AG09309 (cell line): ENCODE results near the gene KIAA0825.

Experiments
- DNase-seq: peaks from one replicate; pipeline ENCODE4 v3.0.0-alpha.2; 2010; ENCODE audit warnings: low read depth
- H3K4me3 ChIP-seq: 2 replicates; pipeline ENCODE4 v1.5.1; 2011; ENCODE audit warnings: mild to moderate bottlenecking, low read depth, low read length, moderate library complexity; ENCODE audit not compliant: control insufficient read depth
- CTCF ChIP-seq: IDR thresholded peaks from 2 replicates; pipeline ENCODE4 v1.5.1; 2011; ENCODE audit warnings: mild to moderate bottlenecking, low read depth, low read length, inconsistent platforms; ENCODE audit not compliant: insufficient read depth, control insufficient read depth; ENCODE audit errors: missing control alignments

Gene KIAA0825

GRCh38 chr5:94374336-94374735 is 244.1 kb downstream of the KIAA0825 start:
- no peak for DNase-seq
- TF ChIP-seq CTCF, result no peak
- no peak overlapping the region for H3K4me3 ChIP-seq

GRCh38 chr5:94367900-94368299 is 250.5 kb downstream of the KIAA0825 start:
- no peak overlapping the region for H3K4me3 ChIP-seq
- no peak for DNase-seq
- no peak for TF ChIP-seq CTCF

- no peak overlapping the region for H3K4me3 ChIP-seq
- no peak for DNase-seq
- no peak for TF ChIP-seq CTCF
These were observed 251.6 kb downstream of the KIAA0825 start for GRCh38 chr5:94366811-94367210.

GRCh38 chr5:94362857-94363256 is 255.5 kb downstream of the KIAA0825 start:
- no peak overlapping the region for H3K4me3 ChIP-seq
- DNase-seq, result no peak
- TF ChIP-seq CTCF, result no peak

GRCh38 chr5:94361832-94362796 is 256.3 kb downstream of the KIAA0825 start:
- TF ChIP-seq CTCF, result no peak
- no peak overlapping the region for H3K4me3 ChIP-seq
- DNase-seq, result no peak

GRCh38 chr5:94361161-94361560 is 257.2 kb downstream of the KIAA0825 start:
- DNase-seq, result peak; percentile 5
- no peak overlapping the region for H3K4me3 ChIP-seq
- no peak for TF ChIP-seq CTCF
